Osteocyte (in vitro differentiated cells): Measurements from ENCODE around the gene NRARP. TPM values are rescaled to one million over a fixed set of nuclear protein-coding genes. Genes with fewer than 3 reads are reported as not detected.

Source experiments
- DNase-seq: peaks from one replicate; pipeline ENCODE4 v3.0.0; 2021; ENCODE audit warnings: mixed read lengths; ENCODE audit not compliant: unreplicated experiment; ENCODE audit errors: extremely low spot score
- H3K27ac Mint-ChIP-seq: one replicate; pipeline ENCODE4 v1.8.0; 2021; ENCODE audit warnings: mild to moderate bottlenecking, mixed read lengths; ENCODE audit not compliant: unreplicated experiment
- H3K27me3 Mint-ChIP-seq: one replicate; pipeline ENCODE4 v1.8.0; 2021; ENCODE audit warnings: mixed read lengths; ENCODE audit not compliant: unreplicated experiment
- H3K36me3 Mint-ChIP-seq: one replicate; pipeline ENCODE4 v1.8.0; 2021; ENCODE audit warnings: mixed read lengths; ENCODE audit not compliant: unreplicated experiment
- H3K4me1 Mint-ChIP-seq: one replicate; pipeline ENCODE4 v1.8.0; 2021; ENCODE audit warnings: mixed read lengths; ENCODE audit not compliant: unreplicated experiment
- H3K4me3 Mint-ChIP-seq: one replicate; pipeline ENCODE4 v1.8.0; 2021; ENCODE audit warnings: mild to moderate bottlenecking, moderate library complexity, mixed read lengths; ENCODE audit not compliant: unreplicated experiment
- H3K9me3 Mint-ChIP-seq: one replicate; pipeline ENCODE4 v1.8.0; 2021; ENCODE audit warnings: mixed read lengths; ENCODE audit not compliant: unreplicated experiment
- total RNA-seq: library from RNA; stranded (reverse); gene quantifications from 2 replicates; pipeline ENCODE4 v1.2.1, GENCODE V29; 2021
- TF ChIP-seq, protein P1 (sequence below): fragments of 200-600 bp; sonication (generic); IDR thresholded peaks from 2 replicates; pipeline ENCODE4 v1.5.0; 2021; ENCODE audit warnings: antibody characterized with exemption, mild to moderate bottlenecking, moderate library complexity

The NRARP gene
- total RNA-seq, 1 donor from 2014 or later = 2.1 TPM

DNA sequence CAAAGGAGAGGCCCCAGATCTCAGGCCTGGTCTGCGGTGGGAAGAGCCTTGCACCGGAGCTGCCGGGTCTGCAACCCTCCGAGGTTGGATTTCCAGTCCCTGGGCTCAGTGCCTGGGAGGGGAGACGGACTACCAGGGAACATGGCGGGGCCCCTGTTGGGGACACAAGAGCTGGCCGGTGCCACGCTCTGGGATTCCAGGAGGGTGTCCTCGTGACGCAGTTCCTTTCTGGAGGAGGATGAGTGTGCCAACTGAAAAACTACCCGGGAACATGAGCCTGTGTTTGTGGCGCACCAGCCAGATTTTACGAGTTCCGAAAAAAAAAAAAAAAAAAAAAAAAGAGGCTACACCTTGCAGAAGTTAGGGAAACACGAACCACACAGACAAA lies 9.0 kb downstream of the NRARP start:
- Mint-ChIP-seq H3K27me3 (peaks cover 6% of the 10 kb centered on the region), H3K9me3 (no peaks in the 10 kb centered on the region), H3K36me3 (no peaks in the 10 kb centered on the region), H3K27ac (no peak overlapping the region), H3K4me3 (no peak overlapping the region), H3K4me1 (peaks cover 7% of the 10 kb centered on the region)
- DNase-seq = no peak
- TF ChIP-seq, protein P1, sequence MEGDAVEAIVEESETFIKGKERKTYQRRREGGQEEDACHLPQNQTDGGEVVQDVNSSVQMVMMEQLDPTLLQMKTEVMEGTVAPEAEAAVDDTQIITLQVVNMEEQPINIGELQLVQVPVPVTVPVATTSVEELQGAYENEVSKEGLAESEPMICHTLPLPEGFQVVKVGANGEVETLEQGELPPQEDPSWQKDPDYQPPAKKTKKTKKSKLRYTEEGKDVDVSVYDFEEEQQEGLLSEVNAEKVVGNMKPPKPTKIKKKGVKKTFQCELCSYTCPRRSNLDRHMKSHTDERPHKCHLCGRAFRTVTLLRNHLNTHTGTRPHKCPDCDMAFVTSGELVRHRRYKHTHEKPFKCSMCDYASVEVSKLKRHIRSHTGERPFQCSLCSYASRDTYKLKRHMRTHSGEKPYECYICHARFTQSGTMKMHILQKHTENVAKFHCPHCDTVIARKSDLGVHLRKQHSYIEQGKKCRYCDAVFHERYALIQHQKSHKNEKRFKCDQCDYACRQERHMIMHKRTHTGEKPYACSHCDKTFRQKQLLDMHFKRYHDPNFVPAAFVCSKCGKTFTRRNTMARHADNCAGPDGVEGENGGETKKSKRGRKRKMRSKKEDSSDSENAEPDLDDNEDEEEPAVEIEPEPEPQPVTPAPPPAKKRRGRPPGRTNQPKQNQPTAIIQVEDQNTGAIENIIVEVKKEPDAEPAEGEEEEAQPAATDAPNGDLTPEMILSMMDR = no peak

DNA sequence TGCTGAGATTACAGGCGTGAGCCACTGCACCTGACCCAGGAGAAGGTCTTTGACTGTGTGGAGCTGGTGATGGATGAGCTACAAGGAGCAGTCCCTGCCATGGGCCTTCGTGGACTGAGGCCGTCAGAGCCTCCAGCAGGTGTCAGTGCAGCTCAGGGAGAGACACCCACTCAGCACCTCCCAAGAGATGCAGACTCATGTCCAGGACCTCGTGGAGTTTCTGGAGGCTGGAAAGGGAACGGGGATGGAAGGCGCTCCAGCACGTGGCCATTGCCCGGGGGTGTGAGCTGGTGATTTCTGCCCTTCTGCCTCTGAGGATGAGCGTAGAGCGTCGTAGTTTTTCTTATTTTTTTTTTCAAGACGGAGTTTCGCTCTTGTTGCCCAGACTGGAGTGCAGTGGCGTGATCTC lies 15.1 kb downstream of the NRARP start:
- Mint-ChIP-seq H3K4me3 (no peak overlapping the region), H3K4me1 (peaks cover 2% of the 10 kb centered on the region), H3K27me3 (peaks cover 2% of the 10 kb centered on the region), H3K27ac (peak overlapping the region; percentile 45), H3K36me3 (no peaks in the 10 kb centered on the region), H3K9me3 (no peaks in the 10 kb centered on the region)
- TF ChIP-seq, protein P1 = peak; percentile 60
- no peak for DNase-seq

DNA sequence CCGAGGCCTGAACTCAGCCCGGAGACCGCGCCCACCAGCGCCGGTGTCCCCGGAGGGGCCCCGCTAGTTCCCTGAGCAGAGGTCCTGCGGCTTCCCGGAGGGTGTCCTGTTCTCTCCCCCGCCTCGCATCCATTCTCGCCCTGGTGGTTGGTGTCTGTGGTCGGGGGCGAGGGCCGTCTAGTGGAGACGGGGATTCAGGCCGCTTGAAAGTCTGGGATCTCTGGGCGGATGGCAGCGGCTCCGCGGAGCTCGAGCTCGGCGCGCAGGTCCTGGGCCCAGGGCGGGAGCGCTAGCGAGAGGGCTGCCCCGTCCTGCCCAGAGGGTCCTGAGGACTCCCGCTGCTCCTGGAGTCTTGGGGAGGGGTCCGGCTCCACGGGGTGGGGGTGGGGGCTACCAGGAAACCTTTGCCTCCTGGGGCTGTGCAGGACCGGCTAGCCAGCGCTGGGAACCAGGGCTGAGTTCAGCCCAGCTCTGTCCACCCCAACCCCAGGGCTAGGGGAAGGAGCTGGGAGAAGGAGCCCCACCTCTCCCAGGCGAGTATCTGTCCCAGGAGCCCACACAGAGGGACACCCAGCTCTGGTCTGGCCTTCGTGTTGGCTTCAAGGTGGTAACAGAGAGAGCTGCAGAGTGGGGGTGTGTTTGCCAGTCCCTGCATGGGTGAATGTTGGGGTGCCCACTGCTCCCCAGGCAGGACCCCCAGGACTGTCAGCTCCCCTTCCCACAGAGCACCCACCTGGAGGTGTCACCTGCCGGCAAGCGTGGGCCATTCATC lies 20.5 kb downstream of the NRARP start:
- Mint-ChIP-seq H3K27me3 (no peaks in the 10 kb centered on the region), H3K27ac (no peak overlapping the region), H3K4me3 (no peak overlapping the region), H3K36me3 (no peaks in the 10 kb centered on the region), H3K4me1 (peaks cover 11% of the 10 kb centered on the region), H3K9me3 (no peaks in the 10 kb centered on the region)
- DNase-seq = no peak
- TF ChIP-seq, protein P1 = no peak

DNA sequence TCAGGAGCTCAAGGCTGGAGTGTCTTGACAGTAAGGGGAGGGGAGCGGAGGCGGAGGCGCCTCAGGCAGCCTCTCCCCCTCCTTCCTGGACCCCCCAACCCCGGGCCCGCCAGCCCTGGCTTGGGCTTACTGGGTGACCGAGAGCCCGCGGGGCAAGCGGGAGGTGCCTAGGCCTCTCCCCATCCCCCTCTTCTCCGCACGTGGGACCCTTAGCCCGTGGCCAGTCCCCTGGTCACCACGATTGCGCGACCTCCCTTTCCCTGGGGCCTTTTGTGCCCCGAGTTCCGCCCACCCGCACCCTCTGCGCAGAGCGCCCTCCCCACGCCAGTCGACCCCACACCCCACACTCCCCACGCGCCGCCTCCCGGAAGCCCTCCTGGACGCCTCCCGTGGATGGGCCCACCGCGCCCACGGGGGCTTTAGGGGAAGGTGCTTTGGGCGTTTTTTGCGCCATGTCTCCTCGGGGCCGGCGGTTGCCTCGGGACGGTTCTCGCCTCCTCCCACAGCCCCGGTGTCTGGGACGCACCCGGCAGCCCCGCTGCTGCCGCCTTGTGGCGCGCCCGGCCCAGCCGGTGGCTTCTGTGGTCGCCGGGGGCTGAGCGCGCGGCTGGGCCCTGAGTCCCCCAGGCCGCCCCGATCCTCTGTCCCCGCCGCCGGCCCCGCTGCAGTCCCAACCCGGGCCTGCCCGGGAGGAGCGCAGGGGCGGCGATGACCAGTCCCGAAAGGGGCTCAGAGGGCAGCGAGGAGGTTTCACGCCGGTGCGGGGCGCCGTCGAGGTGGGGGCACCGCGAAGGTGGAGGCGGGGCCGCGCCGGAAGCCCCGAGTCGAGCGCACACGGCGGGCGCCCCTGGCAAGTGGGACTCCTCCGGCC lies 21.4 kb downstream of the NRARP start:
- Mint-ChIP-seq H3K36me3 (no peaks in the 10 kb centered on the region), H3K4me1 (peaks cover 14% of the 10 kb centered on the region), H3K9me3 (no peaks in the 10 kb centered on the region), H3K27me3 (no peaks in the 10 kb centered on the region), H3K4me3 (no peak overlapping the region), H3K27ac (no peak overlapping the region)
- TF ChIP-seq, protein P1 = peak; percentile 64
- DNase-seq = no peak
